NCI-H128 (cell line): Measurements from ENCODE around the gene KCNE4.

ENCODE experiments used
- DNase-seq: peaks from one replicate; lab custom pipeline; 2025; ENCODE audit not compliant: unreplicated experiment; lab: John Stamatoyannopoulos, UW

KCNE4 gene

GRCh38 chr2:223040527-223040926 is 11.5 kb upstream of the KCNE4 start:
- DNase-seq = no peak

GRCh38 chr2:223041527-223042109 is 10.4 kb upstream of the KCNE4 start:
- no peak for DNase-seq

GRCh38 chr2:223042284-223042683 is 9.7 kb upstream of the KCNE4 start:
- no peak for DNase-seq

GRCh38 chr2:223042704-223043118 is 9.3 kb upstream of the KCNE4 start:
- DNase-seq = no peak

GRCh38 chr2:223043164-223043941 is 8.6 kb upstream of the KCNE4 start:
- DNase-seq = no peak

DNA sequence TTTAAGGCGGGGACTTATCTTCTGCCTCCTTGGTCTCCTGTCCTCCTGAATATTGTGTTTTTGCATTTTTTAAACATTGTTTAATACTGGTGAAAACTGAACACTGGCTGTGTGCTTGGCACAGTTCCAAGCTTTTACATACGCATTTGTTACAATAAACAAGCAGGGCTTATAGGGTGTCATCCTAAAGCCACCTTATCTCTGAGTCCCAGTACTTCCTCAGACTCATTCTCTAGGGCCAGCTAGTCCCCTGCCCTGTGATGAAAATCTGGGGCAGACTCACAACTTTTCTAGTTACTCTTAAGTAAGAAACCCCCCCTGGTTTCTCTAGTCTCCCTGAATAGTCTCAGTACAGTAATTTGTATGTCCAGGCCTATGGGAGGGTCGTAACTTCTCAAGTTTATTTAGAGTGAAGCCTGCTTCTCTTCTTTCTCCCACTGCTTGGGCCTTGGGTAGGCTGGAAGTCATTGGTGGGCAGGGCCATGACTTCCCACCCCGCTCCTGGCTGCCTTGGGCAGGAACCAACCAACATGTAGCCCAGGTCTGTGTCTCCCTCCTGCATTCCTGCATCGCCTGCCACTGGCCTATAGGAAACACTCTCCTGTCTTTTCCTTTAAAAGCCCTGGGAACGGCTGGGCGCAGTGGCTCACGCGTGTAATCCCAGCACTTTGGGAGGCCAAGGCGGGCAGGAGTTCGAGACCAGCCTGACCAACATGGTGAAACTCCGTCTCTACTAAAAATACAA is 7.7 kb upstream of the KCNE4 start:
- no peak for DNase-seq

DNA sequence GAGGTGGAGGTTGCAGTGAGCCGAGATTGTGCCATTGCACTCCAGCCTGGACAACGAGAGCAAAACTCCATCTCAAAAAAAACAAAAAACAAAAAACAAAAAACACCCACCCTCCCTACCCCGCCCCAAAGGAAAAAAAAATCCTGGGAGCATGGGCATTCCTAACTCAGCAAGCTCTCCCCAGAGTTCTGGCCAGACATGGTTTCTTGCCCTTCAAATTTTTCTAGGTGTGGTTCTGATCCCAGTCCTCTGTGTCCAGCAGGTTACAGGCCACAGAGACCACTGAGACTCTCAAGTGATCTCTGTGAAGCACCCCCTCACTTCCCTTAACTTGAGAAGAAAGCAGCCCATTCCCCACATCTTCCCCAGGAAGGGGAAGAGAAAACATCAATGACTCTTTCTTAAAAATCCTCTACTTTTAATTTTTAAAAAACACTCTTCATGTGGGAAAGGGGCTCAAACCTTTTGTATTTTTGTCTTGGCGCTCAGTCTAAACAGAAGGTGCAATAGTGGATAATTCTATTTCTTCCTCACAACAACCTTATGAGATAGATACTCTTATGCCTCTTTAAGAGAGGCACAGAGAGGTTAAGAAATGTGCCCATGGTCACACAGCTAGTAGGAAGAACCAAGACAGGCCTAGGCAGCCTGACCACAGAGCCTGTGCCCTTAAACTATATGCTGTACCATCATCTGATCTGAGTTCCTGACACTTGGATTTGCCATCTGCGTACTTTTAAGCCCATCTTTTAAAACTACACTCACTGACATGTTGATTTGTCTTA is 6.9 kb upstream of the KCNE4 start:
- DNase-seq = no peak

DNA sequence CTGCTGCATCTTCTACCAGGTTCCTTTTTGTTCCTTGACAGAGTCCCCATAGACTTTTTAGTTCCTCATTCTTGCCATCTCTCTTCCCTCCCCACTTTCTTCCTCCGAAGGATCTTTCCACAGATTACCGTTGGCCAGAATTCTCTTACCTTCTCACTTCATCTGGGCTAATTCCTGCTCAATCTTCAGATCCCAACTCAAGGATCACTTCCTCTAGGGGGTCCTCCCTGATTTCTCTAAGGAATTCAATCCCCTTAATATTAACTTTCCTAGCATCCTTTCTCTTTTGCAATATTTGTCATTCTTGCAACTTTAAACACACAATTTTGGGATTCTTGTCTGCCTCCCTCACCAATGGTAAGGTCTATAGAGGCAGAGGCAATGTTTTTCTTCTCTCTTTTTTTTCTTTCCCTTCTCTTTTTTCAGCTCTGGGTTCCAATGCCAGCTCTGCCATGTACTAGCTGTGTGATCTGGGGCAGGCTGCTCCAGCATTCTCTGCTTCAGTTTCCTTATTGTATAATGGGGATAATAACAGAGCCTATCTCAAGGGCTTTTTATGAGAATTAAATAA is 5.4 kb upstream of the KCNE4 start:
- DNase-seq = no peak

DNA sequence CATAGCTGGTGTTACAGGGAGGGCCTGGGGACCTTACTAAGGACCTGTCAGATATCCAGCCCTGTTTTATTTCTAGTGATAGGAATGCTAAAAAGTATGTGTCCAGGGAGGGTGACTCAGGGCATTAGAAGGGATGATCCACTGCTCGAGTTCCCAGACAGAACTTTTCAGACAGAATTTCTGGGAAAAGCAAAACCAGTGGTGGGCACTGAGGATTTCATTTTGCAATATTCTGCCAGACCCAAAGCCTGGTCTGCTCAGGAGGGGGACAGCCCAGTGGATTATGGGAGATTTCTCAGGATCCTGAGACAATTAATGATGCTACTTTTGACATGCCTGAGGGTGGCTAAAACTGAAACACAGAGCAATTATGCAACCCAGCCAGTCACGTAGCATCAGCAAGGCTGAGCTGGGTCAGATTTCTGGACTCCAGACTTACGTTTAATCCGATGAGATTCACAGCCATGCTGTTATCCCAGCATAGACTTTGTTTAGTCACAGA is 4.7 kb upstream of the KCNE4 start:
- DNase-seq = no peak

DNA sequence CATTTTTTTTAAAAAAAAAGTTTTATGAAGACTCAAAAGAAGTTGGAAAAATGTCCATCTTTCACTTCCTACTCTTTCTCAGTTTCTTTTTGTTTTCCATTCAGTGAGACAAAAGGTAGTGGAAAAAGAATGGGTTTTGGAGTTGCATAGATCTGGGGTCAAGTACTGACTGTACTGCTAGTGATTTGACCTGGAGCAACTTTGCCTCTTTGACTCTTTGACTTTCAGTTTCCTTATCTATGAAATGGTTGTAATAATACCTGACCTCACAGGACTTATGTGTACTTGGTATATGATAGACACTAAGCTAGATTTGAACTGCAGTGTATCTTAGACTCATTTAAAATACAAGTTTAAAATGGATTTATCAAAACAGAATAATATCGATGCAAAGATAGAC is 3.5 kb upstream of the KCNE4 start:
- no peak for DNase-seq

- no peak for DNase-seq
Measured at GRCh38 chr2:223049356-223049755, 2.6 kb upstream of the KCNE4 start.

- no peak for DNase-seq
Measured at GRCh38 chr2:223050188-223050587, 1.8 kb upstream of the KCNE4 start.

- DNase-seq = no peak
Measured at GRCh38 chr2:223050900-223051504, 988 bp upstream of the KCNE4 start.

- DNase-seq = no peak
Measured at GRCh38 chr2:223052548-223053483, 826 bp downstream of the KCNE4 start.

DNA sequence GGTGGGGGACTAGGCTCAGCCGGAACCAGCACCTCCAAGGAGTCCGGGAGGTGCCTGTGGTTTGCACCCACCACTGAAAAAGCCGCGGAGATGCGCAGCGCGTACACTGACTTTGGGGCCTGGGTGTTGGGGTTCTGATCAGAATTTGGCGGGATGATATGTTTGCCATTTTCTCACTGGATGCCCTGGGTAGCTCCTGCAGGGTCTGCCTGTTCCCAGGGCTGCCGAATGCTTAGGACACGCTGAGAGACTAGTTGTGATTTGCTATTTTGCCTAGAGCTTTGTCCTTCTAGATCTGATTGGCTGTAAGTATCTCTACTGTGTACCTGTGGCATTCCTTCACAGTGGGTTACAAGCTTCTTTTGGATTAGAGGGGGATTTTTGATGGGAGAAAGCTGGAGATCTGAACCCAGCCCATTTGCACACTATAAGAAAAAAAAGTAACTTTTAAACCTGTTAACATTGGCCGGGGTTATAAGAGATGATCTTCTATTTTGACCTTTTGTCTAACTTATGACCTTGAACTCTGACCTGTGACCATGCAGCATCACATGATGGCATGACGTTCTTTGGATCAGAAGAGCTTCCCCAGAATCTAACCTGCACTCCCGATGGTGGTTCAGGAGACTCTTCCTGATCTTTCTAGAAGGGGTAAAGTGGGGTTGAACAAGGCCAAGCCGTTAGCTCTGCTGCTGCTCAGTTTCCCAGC is 1.6 kb downstream of the KCNE4 start:
- no peak for DNase-seq

GRCh38 chr2:223054193-223054781 is 2.3 kb downstream of the KCNE4 start:
- no peak for DNase-seq

DNA sequence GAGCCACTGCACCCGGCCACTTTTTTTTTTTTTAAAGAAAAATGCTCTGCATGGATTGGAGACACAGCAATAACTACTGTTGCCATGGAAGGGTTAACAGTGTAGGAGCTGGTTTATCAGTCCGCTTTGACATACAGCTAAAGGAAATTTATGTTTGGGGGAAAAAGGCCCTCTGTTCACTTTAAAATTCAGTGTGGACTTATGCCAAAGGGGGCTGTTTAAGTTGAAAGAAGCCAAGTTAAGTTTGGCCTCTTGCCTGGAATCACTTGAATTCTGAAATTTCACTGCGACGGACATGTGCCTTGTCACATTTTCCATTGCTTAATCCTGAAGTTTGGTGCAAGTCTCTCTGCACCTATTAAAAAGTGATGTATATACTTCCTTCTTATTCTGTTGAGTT is 3.1 kb downstream of the KCNE4 start:
- no peak for DNase-seq

GRCh38 chr2:223055836-223056235 is 3.8 kb downstream of the KCNE4 start:
- DNase-seq = no peak
